Sigmoid colon (tissue), 4 donors: ENCODE measurements around the gene DMRTC1.
"Not testable (repeated sequence)": the region's sequence is repeated elsewhere in the genome, so short reads cannot be mapped to it uniquely, and the experiment has no call there.

Source experiments
- CTCF ChIP-seq, 4 experiments: fragments of 450-650 bp in 3 of 4; fragments of 200-600 bp in 1 of 4; IDR thresholded peaks; one replicate each; pipeline ENCODE4 v1.5.1; 2016 to 2019; ENCODE audit warnings: antibody characterized with exemption in 4 of 4, mild to moderate bottlenecking in 3 of 4, moderate library complexity in 2 of 4
- EP300 ChIP-seq, 4 donors: sonication (generic); formaldehyde crosslinking; IDR thresholded peaks; one replicate each; pipeline ENCODE4 v1.6.1; 2017; ENCODE audit warnings: antibody characterized with exemption in 4 of 4
- POLR2A ChIP-seq, 2 donors: fragments of 450-650 bp; IDR thresholded peaks; one replicate each; pipeline ENCODE4 v1.6.1; 2016; ENCODE audit warnings: antibody characterized with exemption in 2 of 2, mild to moderate bottlenecking in 2 of 2, moderate library complexity in 2 of 2
- POLR2AphosphoS5 ChIP-seq, 4 donors: sonication (generic); formaldehyde crosslinking; IDR thresholded peaks; one replicate each; pipeline ENCODE4 v1.6.1; 2017; ENCODE audit warnings: antibody characterized with exemption in 4 of 4

DNA sequence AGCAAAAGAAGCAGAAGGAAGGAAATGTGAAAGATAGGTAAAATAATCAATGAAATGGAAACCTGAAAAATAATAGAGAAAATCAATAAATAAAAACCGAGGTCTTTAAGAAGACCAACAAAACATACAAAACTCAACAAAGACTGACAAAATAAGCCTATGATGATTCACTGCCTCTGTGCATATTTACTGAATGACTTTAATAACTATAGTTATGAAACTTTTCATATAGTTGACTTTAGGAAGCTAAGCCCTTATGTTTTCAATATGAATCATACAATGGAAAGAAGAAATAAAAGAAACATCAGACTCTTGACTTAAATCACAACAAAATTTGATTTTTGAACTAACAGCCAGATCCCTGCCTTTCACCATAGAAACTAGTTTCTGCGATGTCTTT lies 106.1 kb downstream of the DMRTC1 start:
- not testable (repeated sequence) for TF ChIP-seq CTCF, POLR2A, EP300, POLR2AphosphoS5 (IDR thresholded peaks at IDR 0.05)
